Hematopoietic multipotent progenitor cell treated with erythropoietin and hydrocortisone succinate and interleukin-3 and kit ligand, for 8 days (in vitro differentiated cells): Measurements from ENCODE around the gene ARHGAP12.
"Not testable (repeated sequence)": the region's sequence is repeated elsewhere in the genome, so short reads cannot be mapped to it uniquely, and the experiment has no call there.

ENCODE experiments used
- DNase-seq: peaks from one replicate; pipeline ENCODE4 v3.0.0-alpha.2; 2015

The ARHGAP12 gene

DNA sequence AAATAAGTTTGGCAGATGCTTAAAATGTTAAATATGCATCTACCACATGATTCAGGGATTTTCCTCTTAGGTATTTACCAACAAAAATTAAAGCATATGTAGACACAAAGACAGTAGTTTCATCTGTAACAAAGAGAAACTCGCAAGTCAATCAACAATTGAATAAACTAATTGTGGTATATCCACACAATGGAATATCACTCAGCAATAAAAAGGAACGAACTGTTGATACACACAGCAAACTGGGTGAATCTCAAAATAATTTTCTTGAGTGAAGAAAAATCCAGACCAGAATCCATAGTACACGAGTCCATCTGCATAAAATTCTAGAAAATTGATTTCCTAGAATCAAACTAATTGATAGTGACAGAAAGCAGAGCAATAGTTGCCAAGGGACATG lies 5.2 kb downstream of the ARHGAP12 start:
- DNase-seq: no peak

DNA sequence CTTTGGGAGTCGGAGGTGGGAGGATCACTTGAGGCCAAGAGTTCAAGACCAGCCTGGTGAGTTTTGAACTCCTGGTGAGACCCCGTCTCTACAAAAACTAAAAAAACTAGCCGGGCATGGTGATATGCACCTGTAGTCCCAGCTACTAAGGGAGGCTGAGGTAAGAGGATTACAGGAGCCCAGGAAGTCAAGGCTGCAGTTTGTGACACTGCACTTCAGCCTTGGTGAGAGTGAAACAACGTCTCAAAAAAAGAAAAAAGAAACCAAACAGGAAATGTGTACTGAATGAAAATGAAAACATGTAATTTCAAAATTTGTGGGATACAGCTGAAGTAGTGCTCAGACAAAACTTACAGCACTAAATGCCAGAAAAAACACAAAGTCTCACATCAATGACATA lies 7.6 kb downstream of the ARHGAP12 start:
- no peak for DNase-seq

DNA sequence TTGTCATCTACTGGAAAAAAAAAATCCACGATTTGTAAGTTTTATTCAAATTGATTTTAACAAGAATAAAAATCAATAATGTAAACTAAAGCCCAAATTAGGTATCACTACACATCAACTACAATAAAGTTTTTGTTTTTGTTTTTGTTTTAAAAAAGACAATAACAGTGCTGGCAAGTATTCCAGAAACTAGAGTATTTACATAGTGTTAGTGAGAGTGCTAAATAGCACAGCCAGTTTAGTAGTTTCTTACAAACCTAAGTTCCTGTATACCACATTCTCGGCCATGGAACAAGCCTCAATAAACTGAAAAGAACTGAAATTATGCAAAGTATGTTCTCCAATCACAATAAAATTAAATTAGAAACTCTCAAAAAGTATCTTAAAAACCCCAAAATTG lies 8.1 kb downstream of the ARHGAP12 start:
- DNase-seq: no peak

DNA sequence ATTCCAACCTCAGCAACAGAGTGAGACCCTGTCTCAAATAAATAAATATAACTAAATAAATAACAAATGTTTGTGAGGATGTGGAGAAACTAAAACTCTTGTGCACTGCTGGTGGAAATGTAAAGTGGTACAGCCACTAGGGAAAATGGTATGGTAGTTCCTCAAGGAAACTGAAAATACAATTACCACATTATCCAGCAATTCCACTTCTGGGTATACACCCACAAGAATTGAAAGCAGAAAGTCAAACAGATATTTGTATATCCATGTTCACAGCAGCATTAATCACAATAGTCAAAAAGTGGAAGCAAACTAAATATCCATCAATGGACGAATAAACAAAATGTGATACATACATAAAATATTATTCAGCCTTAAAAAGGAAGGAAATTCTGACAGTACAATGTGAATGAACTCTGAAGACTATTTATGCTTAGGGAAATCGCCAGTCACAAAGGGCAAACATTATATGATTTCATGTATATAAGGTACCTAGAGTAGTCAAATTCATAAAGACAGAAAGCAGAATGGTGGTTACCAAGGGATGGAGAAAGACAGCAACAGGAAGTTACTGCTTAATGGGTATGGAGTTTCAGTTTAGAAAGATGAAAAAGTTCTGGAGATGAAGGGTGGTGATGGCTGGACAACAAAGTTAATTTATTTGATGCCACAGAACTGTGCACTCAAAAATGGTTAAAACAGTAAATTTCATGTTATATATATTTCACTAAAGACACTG lies 9.8 kb downstream of the ARHGAP12 start:
- DNase-seq: no peak

DNA sequence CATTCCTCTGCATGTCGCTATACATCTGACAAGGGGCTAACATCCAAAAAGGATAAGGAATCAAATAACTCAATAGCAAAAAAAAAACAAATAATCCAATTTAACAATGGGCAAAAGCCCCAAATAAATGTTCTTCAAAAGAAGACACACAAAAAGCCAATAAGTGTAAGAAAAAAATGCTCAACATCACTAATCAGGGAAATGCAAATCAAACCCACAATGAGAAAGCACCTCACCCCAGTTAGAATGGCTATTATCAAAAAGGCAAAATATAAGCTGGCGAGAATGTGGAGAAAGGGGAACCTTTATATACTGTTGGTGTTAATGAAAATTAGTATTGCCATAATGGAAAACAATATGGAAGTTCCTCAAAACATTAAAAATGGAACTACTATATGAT lies 14.3 kb downstream of the ARHGAP12 start:
- DNase-seq: no peak

DNA sequence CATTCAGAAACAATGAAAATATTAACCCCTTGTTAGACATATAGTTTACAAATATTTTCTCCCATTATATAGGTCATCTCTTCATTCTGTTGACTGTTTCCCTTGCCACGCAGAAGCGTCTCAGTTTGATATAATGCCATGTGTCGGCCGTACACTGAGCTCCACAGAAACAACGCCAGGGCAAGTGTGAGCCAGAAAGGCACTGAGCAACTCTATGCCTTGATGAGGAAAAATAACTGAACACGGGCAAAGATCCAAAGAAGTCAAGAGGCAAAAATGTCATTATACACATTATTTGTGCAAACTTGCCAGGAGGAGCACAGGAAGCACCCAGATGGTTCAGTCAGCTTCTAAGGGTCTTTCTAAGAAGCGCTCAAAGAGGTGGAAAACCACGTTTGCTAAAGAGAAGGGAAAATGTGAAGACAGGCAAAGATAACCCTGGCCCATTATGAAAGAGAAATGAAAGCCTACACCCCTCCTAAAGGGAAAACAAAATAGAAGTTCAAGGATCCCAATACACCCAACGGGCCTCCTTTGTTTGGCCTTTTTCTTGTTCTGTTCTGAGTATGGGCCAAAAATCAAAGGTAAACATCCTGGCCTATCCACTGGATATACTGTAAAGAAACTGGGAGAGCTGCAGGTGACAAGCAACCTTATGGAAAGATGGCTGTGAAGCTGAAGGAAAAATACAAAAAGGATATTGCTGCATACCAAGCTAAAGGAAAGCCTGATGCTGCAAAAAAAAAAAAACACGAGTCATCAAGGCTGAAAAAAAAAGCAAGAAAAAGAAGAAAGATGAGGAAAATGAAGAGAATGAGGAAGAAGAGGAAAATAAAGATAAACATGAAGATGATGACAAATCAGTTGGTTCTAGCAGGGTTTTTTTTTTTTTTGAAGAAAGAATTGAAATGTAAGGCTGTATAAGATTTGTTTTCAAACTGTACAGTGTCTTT lies 15.5 kb downstream of the ARHGAP12 start:
- DNase-seq: no peak

DNA sequence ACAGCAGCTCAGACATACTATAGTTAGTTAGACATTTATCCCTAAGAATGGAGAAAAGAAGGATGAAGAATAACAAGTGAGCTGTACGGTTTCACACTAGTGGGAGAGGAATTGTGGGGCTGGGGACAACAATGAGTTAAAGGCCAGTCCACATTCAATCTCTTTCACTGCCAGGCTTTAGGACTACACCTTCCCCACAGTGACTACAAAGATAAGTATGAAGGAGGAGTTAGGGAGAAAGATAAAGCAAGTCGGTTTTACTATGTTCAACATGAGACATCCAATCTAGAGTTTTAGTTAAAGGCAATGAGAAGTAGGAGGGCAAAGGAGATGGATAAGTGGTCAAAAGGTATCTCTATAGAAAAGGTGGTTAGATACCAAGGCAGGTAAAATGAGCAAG lies 16.3 kb downstream of the ARHGAP12 start:
- DNase-seq: peak; percentile 23

DNA sequence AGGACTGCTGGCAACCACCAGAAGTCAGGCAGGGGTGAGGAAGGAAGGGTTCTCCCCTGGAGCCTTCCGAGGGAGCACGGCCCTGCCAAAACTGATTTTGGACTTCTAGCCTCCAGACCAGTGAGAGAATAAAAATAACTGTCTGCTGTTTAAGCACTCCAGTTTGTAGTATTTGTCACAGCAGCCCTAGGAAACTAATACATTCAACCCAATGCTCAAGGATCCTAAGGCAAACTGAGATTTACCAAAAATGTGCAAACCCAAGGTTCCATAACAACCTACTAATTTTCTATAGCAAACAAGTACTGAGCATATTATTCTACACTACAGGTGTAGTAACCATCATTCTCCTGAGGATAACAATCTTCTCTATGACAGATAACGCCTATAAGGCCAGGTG lies 18.6 kb downstream of the ARHGAP12 start:
- DNase-seq: no peak

DNA sequence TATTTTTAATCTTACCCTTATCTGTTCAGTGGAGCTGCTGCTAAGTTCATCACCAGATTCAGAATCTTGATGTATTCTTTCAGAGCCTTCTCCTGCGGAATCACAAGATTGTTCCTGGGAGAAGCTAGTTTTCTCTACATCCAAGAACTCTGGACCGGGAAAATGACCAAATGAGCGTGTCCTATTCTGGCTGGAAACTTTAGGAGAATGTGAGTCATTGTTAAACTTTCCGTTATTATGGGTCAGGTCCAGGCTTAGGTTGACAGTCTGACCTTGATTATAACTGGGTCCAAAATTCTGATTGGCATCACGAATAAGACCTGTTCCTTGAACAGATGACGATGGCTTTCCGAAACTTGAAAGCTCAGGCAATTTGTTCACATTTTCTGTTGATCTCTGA lies 20.5 kb downstream of the ARHGAP12 start:
- no peak for DNase-seq

DNA sequence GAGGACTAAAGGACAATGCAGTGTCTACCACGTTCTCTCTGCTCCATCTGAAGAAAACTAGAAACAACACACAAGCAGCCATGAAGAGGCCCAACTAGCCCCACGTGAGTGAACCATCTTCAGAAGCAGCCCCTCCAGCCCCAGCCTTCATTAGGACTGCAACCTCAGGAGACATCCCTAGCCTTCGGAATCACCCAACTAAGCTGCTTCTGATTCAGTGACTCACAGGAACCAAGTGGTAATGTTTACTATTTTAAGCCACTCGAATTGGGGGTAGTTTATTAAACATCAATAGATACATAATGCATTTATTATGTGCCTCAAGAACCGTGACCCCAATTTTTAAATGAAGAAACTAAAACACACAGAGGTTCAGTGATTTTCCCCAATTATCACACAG lies 22.6 kb downstream of the ARHGAP12 start:
- no peak for DNase-seq

DNA sequence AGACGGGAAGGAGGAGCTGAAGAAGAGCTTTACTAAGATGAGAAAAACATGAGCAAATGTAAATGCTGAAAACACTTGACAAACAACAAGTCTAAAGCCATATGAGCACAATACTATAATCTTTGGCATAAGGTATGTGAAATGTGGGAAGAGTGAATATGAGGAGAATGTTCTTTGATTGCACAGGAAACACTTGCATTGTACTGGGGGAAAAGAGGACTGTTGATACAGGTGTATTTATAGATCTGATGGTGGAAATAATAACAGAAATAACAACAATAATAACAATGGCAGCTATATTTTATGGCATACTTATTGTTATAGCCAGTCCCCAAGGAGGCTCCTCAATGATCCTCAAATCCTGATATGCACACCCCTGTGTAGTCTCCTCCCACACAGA lies 23.0 kb downstream of the ARHGAP12 start:
- no peak for DNase-seq

DNA sequence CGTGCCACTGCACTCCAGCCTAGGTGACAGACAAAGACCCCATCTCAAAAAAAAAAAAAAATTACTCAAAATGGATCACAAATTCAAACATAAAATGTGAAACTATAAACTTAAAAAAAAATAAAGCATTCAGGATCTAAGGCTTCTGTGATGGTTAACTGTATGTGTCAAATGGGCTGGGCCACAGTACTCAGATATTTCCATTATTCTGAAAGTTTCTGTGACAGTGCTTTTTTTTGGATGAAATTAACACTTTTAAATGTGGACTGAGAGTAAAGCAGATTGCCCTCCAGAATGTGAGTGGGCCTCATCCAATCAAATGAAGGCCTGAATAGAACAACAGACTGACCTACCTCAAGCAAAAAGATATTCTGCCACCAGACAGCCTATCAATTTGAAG lies 26.0 kb downstream of the ARHGAP12 start:
- DNase-seq: no peak

DNA sequence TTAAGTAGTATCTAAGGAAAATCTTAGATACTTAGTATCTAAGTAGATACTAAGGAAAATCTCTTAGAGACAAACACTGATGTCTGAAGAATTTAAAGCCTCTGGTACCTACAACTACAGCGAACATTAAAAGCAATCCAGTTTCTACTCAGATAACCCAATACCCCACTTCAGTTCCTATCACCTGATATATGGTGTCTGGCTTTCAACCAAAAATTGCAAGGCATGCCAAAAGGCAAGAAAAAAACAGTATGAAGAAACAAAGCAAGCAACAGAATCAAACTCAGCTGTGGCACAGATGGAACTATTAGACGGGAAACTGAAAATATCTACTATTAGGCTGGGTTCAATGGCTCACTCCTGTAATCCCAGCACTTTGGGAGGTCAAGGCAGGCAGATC lies 31.1 kb downstream of the ARHGAP12 start:
- DNase-seq: no peak

DNA sequence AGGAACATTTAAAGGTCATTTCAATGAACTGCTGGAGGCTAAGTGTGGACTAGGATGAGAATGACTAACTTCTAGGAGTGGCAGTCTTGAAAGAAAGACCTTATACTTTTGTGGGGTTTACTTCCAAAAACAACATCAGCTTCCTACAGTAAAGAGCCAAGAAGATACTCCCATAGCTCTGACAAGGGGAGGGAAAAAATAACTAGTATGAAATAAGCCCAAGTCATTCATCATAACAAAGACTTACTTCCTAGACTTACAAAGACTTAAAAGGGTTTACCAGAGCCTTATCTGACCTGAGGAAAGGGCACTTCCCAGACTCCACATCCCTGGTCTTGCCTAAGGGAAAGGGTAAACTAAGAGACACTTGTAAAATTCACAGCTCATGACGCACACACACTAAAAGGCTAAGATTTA lies 31.7 kb downstream of the ARHGAP12 start:
- no peak for DNase-seq

DNA sequence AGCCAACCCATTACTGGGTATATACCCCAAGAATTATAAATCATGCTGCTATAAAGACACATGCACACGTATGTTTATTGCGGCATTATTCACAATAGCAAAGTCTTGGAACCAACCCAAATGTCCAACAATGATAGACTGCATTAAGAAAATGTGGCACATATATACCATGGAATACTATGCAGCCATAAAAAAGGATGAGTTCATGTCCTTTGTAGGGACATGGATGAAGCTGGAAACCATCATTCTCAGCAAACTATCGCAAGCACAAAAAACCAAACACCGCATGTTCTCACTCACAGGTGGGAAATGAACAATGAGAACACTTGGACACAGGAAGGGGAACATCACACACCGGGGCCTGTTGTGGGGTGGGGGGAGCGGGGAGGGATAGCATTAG lies 32.9 kb downstream of the ARHGAP12 start:
- DNase-seq: not testable (repeated sequence)

DNA sequence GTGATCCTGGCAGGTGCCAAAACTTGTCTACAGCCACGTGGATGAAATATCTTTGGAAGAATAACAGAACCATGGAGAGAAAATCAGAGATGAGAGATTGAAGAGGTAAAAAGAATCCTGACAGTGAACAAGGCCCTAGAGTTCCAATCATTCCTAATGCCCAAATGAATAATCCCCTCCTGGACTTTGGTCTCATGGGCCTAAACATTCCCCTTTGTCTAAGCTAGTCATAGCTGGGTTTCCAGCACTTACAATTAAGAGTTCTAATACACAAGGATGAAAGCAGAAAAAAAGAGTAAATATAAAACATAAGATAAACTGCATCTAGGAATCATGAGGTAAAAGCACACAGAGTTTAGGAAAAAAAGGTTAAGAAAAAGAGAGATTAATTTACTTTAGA lies 40.2 kb downstream of the ARHGAP12 start:
- DNase-seq: no peak

DNA sequence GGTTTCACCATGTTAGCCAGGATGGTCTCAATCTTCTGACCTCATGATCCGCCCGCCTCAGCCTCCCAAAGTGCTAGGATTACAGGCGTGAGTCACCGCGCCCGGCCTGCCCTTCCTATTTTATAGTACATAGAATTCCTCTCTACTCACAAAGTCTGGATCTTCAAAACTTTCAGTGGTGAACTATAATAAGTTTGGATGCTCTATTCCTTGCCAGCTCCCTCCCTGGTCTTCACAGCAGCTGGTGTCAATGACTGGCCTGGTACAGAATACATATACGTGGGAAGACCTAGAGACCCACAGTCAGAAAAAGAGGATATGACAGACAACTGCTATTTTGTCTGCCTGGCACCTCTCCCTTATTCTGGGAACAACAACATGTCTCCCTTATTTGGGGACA lies 40.8 kb downstream of the ARHGAP12 start:
- no peak for DNase-seq

DNA sequence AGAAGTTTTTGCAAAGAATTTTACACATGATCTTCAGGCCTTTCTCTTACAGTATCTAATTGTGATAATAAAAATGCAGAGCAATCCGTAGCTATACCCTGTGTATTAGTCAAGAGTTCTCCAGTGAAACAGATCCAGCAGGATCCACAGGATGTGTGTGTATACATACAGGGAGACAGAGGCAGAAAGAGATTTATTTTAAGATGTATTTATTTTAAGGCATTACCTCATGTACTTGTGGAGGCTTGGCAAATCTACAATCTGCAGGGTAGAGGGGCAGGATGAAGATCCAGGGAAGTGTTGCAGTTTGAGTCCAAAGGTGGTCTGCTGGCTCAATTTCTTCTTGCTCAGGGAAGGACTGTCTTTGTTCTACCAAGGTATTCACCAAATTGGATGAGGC lies 41.7 kb downstream of the ARHGAP12 start:
- no peak for DNase-seq

DNA sequence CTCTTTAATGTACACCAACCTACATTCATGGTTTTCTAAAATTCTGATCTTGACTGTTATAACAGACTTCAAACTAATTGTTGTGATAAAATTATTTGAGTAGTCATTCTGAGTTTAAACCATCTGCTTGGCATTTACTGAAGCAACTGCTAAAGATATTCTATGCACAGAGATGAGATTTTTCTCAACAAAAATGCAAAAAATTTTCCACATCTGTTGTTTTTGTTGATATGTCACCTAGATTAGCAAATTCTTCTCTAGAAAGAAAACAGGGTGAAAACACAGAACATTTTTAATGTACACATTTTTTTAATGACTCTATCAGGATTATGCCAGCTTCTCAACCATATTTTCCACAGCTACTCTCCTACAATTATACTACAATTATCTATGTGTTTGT lies 42.7 kb downstream of the ARHGAP12 start:
- DNase-seq: no peak

DNA sequence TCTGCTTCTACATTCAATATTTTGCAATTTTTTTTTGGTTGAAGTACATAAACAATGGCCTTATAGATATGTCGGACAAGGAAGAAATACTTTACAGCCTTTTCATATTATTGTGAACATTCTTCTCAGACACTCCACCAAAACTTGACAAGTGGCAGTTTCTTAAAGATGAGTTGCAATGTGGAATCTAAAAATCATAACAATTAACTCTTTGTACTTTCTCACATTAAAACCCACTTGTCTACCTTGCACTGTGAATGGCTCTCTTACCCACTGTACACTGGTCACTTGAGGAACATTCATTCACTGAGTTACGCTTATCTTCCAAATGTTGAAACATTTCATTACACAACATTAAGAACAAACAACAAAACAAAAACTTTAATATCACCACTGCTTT lies 44.2 kb downstream of the ARHGAP12 start:
- no peak for DNase-seq

DNA sequence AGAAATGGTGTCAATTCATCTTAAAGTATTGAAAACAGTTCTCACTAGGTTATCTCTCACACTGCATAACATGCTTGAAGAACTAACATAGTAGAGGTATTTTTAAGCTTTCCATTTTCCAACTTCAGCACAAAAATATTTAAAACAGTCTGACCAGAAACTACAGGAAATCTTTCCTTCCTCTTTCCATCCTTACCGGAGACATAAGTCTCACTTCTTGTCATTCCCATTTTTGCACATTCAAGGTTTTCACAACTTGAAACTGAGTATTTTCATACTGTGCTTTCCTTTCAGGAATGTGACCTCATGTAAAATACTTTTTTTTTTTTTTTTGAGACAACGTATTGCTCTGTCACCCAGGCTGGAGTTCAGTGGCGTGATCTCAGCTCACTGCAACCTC lies 45.2 kb downstream of the ARHGAP12 start:
- DNase-seq: no peak

DNA sequence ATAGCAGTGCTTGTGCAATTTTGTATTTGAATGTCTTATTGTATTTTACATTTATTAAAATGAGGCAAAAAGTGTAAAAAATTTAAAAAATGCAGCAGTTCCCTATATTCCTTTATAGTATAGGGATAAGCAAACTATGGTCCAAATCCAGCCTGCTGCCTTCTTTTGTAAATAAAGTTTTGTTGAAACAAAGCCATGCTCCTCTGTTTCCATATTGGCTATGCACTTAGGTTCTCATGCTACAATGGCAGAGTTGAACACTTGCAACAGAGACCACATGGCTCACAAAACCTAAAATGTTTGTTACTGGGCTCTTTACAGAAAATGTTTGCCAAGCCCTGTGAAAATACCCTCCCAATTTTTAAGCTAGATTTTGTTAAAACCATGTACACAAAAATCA lies 50.1 kb downstream of the ARHGAP12 start:
- DNase-seq: no peak

DNA sequence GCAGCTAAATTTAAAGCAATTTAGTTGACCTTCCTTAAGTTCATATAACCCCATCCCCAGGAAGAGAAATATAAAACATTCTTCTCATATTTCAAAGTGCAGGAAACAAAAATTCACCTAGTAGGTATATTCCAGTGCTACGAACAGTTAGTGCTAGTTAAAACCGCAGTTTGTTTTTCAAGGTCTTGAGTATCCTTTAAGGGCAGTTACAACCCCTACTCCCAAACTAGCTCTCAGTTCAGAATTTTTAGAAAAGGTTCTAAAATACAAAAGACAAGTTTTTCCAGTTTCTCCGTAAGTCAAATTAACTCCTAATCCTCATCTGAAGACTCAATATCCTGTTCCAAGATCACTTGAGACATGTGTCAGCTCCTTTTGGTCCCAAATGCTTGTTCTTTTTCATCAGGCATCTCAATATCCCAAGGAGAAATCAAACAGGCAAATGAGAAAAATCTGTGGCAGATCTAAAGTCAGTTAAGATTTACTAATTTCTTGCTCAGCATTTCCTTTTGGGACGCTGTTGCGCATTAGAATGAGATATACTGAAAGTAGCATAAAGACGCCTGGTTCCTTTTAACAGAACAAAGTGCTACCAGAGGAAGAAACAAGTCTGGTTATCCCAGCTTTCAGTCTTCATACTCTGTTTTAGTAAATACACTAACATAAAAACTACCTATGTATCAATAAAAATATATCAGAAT lies 51.8 kb downstream of the ARHGAP12 start:
- no peak for DNase-seq

DNA sequence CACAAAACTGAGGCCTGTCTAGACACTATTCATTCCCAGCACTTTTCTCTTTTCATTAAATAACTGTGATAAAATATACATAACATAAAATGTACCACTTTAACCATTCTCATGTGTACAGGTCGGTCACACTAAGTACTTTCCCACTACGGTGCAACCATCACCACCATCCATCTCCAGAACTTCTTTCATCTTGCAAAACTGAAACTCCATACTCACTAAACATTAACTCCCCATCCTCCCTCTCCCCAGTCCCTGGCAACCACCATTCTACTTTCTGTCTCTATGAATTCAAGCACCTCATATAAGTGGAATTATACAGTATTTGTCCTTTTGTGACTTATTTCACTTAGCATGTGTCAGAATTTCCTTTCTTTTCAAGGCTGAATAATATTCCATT lies 53.0 kb downstream of the ARHGAP12 start:
- DNase-seq: no peak
